ENCODE data around the gene TUBA8.

DNA sequence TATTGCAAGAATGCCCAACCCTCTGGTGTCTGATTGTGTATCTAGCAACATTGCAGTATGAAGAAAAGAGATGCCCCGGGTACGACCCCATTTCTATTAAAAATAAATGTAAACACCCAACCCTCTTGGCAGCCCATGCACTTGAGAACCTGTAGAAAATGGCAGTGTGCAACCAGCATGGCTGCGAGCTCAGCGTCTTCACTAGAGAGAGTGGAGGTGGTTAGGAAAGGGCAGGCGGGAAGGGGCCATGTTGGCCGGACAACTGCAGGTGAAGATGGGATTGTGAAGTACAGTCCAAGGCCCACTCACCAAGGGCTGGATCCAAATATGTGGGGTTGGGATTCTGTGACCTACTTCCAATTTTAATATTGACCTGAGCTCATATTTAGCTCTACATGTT lies 16.9 kb upstream of the TUBA8 start:
- TF ChIP-seq, protein P1, sequence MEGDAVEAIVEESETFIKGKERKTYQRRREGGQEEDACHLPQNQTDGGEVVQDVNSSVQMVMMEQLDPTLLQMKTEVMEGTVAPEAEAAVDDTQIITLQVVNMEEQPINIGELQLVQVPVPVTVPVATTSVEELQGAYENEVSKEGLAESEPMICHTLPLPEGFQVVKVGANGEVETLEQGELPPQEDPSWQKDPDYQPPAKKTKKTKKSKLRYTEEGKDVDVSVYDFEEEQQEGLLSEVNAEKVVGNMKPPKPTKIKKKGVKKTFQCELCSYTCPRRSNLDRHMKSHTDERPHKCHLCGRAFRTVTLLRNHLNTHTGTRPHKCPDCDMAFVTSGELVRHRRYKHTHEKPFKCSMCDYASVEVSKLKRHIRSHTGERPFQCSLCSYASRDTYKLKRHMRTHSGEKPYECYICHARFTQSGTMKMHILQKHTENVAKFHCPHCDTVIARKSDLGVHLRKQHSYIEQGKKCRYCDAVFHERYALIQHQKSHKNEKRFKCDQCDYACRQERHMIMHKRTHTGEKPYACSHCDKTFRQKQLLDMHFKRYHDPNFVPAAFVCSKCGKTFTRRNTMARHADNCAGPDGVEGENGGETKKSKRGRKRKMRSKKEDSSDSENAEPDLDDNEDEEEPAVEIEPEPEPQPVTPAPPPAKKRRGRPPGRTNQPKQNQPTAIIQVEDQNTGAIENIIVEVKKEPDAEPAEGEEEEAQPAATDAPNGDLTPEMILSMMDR (conservative IDR thresholded peaks at IDR 0.05 in 1 of 2, IDR thresholded peaks at IDR 0.05 in 1 of 2; ENCODE audit: low read depth in 1 of 2, low read length in 2 of 2): no peak
- no peak for TF ChIP-seq EZH2 (IDR thresholded peaks at IDR 0.05; ENCODE audit: low read length, missing control alignments)

All from fibroblast of lung (primary cell).